GM12874 (cell line): ENCODE results near the gene OSBPL7.
A peak's percentile ranks its signal among the peaks of the same experiment; 100 is the strongest.

Experiments
- CTCF ChIP-seq: IDR thresholded peaks from 2 replicates; pipeline ENCODE4 v1.5.1; 2011; ENCODE audit warnings: low read depth, mild to moderate bottlenecking, control low read depth, low read length, moderate library complexity; ENCODE audit not compliant: insufficient read depth

OSBPL7 gene

GRCh38 chr17:47852113-47852949, 30.7 kb upstream of the OSBPL7 start:
- no peak for TF ChIP-seq CTCF

GRCh38 chr17:47851764-47852112, 30.1 kb upstream of the OSBPL7 start:
- no peak for TF ChIP-seq CTCF

- no peak for TF ChIP-seq CTCF
Measured at GRCh38 chr17:47850692-47851573, 29.3 kb upstream of the OSBPL7 start, which contains the start of gene SP6. SP6 (minus strand) TSS chr17:47851163; CDS start chr17:47848429, 2,734 bp downstream.

GRCh38 chr17:47850373-47850691, 28.7 kb upstream of the OSBPL7 start:
- TF ChIP-seq CTCF: no peak

- no peak for TF ChIP-seq CTCF
Measured at GRCh38 chr17:47848198-47848513, 26.6 kb upstream of the OSBPL7 start.

GRCh38 chr17:47847341-47848197, 26.0 kb upstream of the OSBPL7 start:
- peak; percentile 44 for TF ChIP-seq CTCF
